GM12878 (cell line): ENCODE measurements around the gene TAS2R46. TPM values are rescaled to one million over a fixed set of nuclear protein-coding genes. Genes with fewer than 3 reads are reported as not detected.

Source experiments
- CEBPB ChIP-seq, 2 experiments: fragments of 150-350 bp in 1 of 2; IDR thresholded peaks; 2 replicates each; pipeline ENCODE4 v1.6.1; 2012 to 2014; ENCODE audit warnings: low read depth in 2 of 2, low read length in 2 of 2, borderline replicate concordance in 1 of 2, inconsistent platforms in 1 of 2
- FOXM1 ChIP-seq: IDR thresholded peaks from 2 replicates; pipeline ENCODE4 v1.6.1; 2012; ENCODE audit warnings: low read depth, mild to moderate bottlenecking, inconsistent platforms, low read length, moderate library complexity
- STAT3 ChIP-seq: IDR thresholded peaks from 2 replicates; pipeline ENCODE4 v1.6.1; 2011; ENCODE audit warnings: low read depth, low read length, improper control_type of control experiment
- ZSCAN29 ChIP-seq: fragments of 450-650 bp; IDR thresholded peaks from 2 replicates; pipeline ENCODE4 v1.6.1; 2017; ENCODE audit warnings: mild to moderate bottlenecking, moderate library complexity
- polyA plus RNA-seq, 11 experiments: library from polyadenylated mRNA; depleted of rRNA in 4 of 11; unstranded in 6 of 11; stranded (reverse) in 5 of 11; fragments of >200 nt; fragmentation: Nextera tagmentation in 4 of 11; fragmentation: Illumina TruSeq in 1 of 11; extraction: Ambion mirVana in 4 of 11; extraction: Trizol in 1 of 11; gene quantifications; 1 replicate in 1 of 11; 2 replicates in 10 of 11; pipeline versions ENCODE4 v1.2.1 to v1.2.3, GENCODE V29; 2011 to 2016; ENCODE audit warnings: inconsistent platforms in 2 of 11, missing spikeins in 2 of 11, low read depth in 1 of 11
- total RNA-seq, 4 experiments: library from RNA; depleted of rRNA in 3 of 4; stranded (reverse); fragments of >200 nt in 3 of 4; fragmentation: Illumina TruSeq in 1 of 4; extraction: Trizol in 1 of 4; gene quantifications; 2 replicates each; pipeline versions ENCODE4 v1.2.1 to v1.2.3, GENCODE V29; 2013 to 2021
- TF ChIP-seq, protein P1 (sequence below): fragments of 450-650 bp; IDR thresholded peaks from 2 replicates; pipeline ENCODE4 v1.6.1; 2017; ENCODE audit warnings: mild to moderate bottlenecking, low read depth, inconsistent platforms; ENCODE audit not compliant: poor library complexity, severe bottlenecking
- TF ChIP-seq, protein P2 (sequence below): fragments of 450-650 bp; formaldehyde crosslinking; IDR thresholded peaks from 2 replicates; pipeline ENCODE4 v1.5.0; 2022; ENCODE audit warnings: mild to moderate bottlenecking, missing genetic modification characterization
- TF ChIP-seq, protein P3 (sequence below): IDR thresholded peaks from 2 replicates; pipeline ENCODE4 v1.6.1; 2012; ENCODE audit warnings: low read length, inconsistent platforms

The TAS2R46 gene
- total and polyA plus RNA-seq, 10 of the 15 experiments (the other 5 are each of a cell fraction or from before 2014, with no cell fraction given), result 0.07 to 3.8 (median 0.55) TPM; not detected in 2

DNA sequence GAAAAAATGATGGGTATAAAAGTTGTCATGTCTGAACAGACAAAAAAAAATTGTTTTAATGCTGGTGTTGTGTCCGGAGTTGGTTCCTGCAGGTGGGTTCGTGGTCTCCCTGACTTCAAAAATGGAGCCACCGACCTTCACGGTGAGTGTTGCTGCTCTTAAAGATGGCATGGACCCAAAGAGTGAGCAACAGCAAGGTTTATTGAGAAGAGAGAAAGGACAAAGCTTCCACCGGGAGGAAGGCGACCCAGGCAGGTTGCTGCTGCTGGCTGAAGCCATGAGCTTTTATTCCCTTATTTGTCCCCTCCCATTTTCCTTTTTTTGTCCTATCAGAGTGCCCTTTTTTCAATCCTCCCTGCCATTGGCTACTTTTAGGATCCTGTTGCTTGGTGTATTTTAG lies 30.8 kb downstream of the TAS2R46 start, which contains the start of gene TAS2R31 (continued):
- TF ChIP-seq, protein P1, sequence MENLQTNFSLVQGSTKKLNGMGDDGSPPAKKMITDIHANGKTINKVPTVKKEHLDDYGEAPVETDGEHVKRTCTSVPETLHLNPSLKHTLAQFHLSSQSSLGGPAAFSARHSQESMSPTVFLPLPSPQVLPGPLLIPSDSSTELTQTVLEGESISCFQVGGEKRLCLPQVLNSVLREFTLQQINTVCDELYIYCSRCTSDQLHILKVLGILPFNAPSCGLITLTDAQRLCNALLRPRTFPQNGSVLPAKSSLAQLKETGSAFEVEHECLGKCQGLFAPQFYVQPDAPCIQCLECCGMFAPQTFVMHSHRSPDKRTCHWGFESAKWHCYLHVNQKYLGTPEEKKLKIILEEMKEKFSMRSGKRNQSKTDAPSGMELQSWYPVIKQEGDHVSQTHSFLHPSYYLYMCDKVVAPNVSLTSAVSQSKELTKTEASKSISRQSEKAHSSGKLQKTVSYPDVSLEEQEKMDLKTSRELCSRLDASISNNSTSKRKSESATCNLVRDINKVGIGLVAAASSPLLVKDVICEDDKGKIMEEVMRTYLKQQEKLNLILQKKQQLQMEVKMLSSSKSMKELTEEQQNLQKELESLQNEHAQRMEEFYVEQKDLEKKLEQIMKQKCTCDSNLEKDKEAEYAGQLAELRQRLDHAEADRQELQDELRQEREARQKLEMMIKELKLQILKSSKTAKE, result no peak
- TF ChIP-seq CEBPB (IDR thresholded peaks at IDR 0.05; ENCODE audit: borderline replicate concordance in 1 of 2, low read depth in 2 of 2, low read length in 2 of 2) (no peak), FOXM1 (no peak), STAT3 (no peak), ZSCAN29 (no peak)
- TF ChIP-seq, protein P2, sequence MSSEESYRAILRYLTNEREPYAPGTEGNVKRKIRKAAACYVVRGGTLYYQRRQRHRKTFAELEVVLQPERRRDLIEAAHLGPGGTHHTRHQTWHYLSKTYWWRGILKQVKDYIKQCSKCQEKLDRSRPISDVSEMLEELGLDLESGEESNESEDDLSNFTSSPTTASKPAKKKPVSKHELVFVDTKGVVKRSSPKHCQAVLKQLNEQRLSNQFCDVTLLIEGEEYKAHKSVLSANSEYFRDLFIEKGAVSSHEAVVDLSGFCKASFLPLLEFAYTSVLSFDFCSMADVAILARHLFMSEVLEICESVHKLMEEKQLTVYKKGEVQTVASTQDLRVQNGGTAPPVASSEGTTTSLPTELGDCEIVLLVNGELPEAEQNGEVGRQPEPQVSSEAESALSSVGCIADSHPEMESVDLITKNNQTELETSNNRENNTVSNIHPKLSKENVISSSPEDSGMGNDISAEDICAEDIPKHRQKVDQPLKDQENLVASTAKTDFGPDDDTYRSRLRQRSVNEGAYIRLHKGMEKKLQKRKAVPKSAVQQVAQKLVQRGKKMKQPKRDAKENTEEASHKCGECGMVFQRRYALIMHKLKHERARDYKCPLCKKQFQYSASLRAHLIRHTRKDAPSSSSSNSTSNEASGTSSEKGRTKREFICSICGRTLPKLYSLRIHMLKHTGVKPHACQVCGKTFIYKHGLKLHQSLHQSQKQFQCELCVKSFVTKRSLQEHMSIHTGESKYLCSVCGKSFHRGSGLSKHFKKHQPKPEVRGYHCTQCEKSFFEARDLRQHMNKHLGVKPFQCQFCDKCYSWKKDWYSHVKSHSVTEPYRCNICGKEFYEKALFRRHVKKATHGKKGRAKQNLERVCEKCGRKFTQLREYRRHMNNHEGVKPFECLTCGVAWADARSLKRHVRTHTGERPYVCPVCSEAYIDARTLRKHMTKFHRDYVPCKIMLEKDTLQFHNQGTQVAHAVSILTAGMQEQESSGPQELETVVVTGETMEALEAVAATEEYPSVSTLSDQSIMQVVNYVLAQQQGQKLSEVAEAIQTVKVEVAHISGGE, result no peak
- TF ChIP-seq, protein P3, sequence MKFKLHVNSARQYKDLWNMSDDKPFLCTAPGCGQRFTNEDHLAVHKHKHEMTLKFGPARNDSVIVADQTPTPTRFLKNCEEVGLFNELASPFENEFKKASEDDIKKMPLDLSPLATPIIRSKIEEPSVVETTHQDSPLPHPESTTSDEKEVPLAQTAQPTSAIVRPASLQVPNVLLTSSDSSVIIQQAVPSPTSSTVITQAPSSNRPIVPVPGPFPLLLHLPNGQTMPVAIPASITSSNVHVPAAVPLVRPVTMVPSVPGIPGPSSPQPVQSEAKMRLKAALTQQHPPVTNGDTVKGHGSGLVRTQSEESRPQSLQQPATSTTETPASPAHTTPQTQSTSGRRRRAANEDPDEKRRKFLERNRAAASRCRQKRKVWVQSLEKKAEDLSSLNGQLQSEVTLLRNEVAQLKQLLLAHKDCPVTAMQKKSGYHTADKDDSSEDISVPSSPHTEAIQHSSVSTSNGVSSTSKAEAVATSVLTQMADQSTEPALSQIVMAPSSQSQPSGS, result no peak
